Skin epidermis (tissue), 12 donors: ENCODE results near the gene GET4.
"Not testable (repeated sequence)": the region's sequence is repeated elsewhere in the genome, so short reads cannot be mapped to it uniquely, and the experiment has no call there.

Experiments used
- H3K27ac ChIP-seq, 21 experiments: fragments of 200-600 bp; sonication (generic) in 11 of 21; one replicate each; pipeline ENCODE4 v1.5.0; 2020; ENCODE audit warnings: mild to moderate bottlenecking in 3 of 21, inconsistent platforms in 2 of 21, moderate library complexity in 2 of 21
- H3K4me3 ChIP-seq, 7 experiments: fragments of 200-600 bp; sonication (generic) in 2 of 7; one replicate each; pipeline ENCODE4 v1.5.0; 2020; ENCODE audit warnings: inconsistent platforms in 2 of 7, mild to moderate bottlenecking in 2 of 7, moderate library complexity in 1 of 7

GET4 gene

GRCh38 chr7:865921-866320 lies 10.4 kb upstream of the GET4 start:
- no peak overlapping the region for H3K4me3 ChIP-seq
- peak overlapping the region in 5 of 21 experiments; percentile 47 to 74 (median 71) for H3K27ac ChIP-seq

DNA sequence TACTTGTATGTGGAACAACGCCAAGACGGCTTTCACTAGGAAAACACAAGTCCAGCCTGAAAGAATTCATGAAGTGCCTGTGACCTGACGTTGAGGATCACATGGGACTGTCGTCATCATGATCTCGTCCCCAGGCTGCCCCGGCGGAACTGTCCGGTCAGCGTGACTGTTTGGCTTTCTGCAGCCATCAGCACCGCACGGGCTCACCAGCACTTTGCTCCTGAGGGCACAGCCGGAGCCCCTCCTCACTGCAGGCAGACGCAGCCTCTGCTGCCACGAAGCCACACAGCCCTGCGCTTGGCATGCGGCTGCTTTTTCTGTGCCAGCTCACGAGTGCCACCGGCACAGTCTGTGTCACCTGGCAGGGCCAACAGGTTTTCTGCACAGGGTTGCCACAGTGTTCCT lies 9.4 kb upstream of the GET4 start:
- Histone ChIP-seq H3K4me3 (no peak overlapping the region), H3K27ac (peak overlapping the region in 11 of 21 experiments; percentile 7 to 73 (median 56))

- H3K4me3 ChIP-seq, result no peak overlapping the region
Measured at GRCh38 chr7:867406-868188, 8.8 kb upstream of the GET4 start.

DNA sequence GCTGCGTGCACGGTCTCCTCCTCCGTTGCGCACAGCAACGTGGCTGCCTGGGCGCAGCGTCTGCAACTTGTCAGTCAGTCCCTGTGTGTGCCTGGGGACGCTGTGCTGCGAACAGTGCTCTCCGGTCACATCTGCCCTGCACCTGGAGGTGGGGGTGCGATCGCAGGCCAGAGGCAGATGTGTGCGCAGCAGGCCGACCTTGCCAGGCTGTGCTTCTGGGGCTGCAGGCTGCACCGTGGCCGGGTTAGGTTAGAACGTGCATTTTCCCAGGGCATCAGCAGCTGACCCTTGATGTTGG lies 8.2 kb upstream of the GET4 start:
- H3K4me3 ChIP-seq, result no peak overlapping the region
- peak overlapping the region in 9 of 21 experiments; percentile 4 to 73 (median 56) for H3K27ac ChIP-seq

More at GRCh38 chr7:867406-868188, 8.8 kb upstream of the GET4 start:
- peak overlapping the region in 11 of 21 experiments; percentile 7 to 73 (median 56) for H3K27ac ChIP-seq

DNA sequence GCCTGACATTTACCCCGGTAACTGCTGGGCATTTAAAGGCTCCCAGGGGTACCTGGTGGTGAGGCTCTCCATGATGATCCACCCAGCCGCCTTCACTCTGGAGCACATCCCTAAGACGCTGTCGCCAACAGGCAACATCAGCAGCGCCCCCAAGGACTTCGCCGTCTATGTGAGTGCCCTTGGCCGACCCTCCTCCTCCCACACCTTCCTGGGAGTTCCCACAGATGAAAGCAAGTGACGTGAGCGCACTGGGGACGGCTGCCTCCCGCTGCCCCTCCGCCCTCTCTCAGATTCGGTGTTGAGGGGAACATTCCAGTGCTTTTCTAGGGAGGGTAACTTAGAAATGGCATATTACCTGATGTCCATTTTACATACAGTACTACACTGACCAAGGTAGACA lies 7.0 kb upstream of the GET4 start:
- Histone ChIP-seq H3K27ac (peak overlapping the region in 4 of 21 experiments; percentile 1 to 32 (median 10)), H3K4me3 (no peak overlapping the region)

DNA sequence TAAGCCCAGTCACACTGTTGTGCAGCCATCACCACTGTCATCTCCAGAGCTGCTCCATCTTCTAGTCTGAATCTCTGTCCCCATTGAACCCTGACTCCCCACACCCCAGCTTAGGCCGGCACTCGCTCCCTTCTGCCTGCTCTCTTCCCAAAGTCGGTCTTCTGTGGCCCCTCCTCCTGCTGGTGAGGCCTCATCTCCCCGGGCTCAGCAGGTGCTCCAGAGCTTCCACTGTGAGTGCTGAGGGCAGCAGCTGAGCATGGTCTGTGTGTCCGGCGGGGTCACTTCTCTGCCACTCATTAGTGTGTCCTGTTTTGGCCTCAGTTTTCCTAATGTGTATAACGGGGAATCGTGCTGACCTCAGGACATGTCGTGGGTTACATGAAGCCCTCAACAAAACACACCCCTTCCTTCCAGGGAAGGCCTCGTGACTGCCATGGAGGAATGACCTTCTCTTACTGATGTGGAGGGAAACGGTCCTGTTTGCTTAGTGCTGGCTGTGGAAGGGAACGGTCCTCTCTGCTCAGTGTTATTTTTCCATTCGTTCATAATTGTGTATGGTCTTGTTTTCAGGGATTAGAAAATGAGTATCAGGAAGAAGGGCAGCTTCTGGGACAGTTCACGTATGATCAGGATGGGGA lies 4.3 kb upstream of the GET4 start:
- H3K4me3 ChIP-seq, result no peak overlapping the region
- H3K27ac ChIP-seq, result peak overlapping the region in 3 of 21 experiments; percentile 3 to 66 (median 31)

DNA sequence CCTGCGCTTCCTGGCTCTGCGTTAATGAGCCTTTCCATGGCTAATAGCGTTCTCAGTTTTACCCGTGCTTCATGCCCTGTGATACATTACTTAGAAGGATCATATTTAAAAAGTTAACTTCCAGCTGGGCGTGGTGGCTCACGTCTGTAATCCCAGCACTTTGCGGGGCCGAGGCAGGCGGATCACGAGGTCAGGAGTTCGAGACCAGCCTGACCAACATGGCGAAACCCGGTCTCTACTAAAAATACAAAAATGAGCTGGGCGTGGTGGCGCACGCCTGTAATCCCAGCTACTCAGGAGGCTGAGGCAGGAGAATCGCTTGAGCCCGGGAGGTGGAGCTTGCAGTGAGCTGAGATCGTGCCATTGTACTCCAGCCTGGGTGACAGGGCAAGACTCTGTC lies 3.7 kb upstream of the GET4 start:
- H3K4me3 ChIP-seq, result not testable (repeated sequence)
- peak overlapping the region in 4 of 21 experiments; percentile 28 to 57 (median 33) for H3K27ac ChIP-seq

DNA sequence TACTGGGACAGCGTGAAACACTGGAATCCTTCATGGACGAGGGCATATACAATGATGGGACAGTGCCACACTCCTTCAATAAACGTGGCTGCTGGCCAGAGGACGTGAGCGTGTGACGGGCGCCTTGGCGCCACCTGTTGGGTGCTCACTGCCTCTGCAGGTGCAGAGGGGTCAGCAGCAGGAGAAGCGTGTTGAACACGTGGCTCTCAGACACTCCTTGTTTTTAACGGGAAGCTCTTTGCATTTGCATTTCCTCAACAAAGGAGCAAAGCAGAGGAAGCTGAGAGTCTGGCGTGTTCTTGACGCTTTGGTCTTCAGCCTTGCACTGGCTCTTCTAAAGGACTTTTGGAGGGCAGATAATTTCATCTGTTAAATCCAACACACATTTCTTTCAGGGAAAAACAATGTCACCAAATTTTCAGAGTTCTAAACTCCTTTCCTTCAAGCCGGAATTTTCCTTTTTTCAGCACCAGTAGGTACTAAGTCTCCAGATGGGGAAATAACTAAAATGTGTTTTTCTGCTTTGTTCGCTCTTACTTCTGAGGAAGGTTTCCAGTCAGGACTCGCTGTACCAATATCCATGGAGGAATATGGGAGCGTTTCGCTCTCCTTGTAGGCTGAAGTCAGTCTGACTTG lies 2.9 kb upstream of the GET4 start:
- Histone ChIP-seq H3K27ac (peak overlapping the region in 15 of 21 experiments; percentile 2 to 79 (median 41)), H3K4me3 (no peak overlapping the region)

- Histone ChIP-seq H3K27ac (peak overlapping the region in 14 of 21 experiments; percentile 2 to 79 (median 38)), H3K4me3 (no peak overlapping the region)
Measured at GRCh38 chr7:874031-874749, 2.2 kb upstream of the GET4 start.

- Histone ChIP-seq H3K27ac (peak overlapping the region in 11 of 21 experiments; percentile 76 to 88 (median 83)), H3K4me3 (no peak overlapping the region)
Measured at GRCh38 chr7:875051-875450, 1.3 kb upstream of the GET4 start.

GRCh38 chr7:875476-876076 lies 778 bp upstream of the GET4 start:
- peak overlapping the region; percentile 22 to 86 (median 27) for H3K4me3 ChIP-seq
- H3K27ac ChIP-seq, result peak overlapping the region in 19 of 21 experiments; percentile 62 to 88 (median 82)

DNA sequence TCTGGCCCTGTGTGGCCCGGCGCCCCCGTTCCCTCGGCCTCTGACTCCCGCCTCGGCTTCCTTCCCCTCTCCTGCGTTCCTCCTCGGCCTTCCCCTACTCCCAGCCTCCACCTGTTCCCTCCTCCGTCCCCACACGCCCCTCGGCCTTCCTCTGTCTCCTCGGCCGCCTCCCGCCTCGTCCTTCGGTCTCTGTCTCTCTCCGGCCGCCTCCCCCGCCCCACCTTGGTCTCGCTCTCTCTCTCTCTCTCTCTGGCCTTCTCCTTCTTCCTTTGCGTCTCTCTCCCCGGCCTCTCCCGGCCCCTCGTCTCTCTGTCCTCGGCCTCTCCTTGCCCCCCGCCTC lies 588 bp downstream of the GET4 start:
- H3K4me3 ChIP-seq, result peak overlapping the region; percentile 74 to 94 (median 84)
- peak overlapping the region; percentile 68 to 93 (median 88) for H3K27ac ChIP-seq

GRCh38 chr7:877312-878232 lies 1.2 kb downstream of the GET4 start:
- Histone ChIP-seq H3K4me3 (peak overlapping the region; percentile 74 to 94 (median 84)), H3K27ac (peak overlapping the region; percentile 68 to 93 (median 88))

DNA sequence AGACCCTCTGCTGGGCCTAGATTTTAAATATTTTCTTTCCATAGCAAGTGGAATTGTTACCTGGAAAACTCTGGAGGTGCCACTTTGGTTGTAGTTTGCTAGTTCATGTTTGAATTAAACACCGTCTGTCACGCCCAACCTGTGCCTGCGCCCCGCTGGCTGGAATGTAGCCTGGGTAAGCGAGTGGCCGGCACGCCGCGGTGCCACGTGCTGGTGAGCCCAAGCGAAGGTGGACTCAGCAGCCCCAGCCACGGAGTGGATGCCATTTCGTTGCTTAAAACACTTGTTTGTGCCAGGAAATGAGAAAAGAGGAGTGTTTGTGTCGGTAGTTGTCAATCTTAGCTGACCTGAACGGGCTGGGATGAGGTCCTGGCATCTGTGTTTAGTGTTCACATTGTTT lies 2.7 kb downstream of the GET4 start:
- Histone ChIP-seq H3K4me3 (no peak overlapping the region), H3K27ac (peak overlapping the region in 1 of 21 experiments; percentile 2)

DNA sequence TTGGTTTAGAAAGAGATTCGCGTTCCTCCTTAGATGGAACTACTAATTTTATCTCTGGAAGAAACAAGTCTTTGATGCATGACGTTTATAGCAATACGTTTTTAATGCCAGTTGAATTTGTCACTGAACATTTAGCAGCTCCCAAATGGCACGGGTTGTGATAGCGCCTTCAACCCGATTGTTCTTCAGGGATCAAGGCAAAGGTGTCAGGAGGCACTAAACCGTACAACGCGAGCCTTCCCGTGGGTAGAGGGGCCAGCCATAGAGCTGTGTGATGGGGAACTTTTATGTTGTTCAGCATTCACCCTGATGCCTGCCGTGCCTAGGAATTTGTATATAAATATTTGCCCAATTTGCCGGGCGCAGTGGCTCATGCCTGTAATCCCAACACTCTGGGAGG lies 3.4 kb downstream of the GET4 start:
- Histone ChIP-seq H3K4me3 (no peak overlapping the region), H3K27ac (no peak overlapping the region)

- Histone ChIP-seq H3K4me3 (no peak overlapping the region), H3K27ac (no peak overlapping the region)
Measured at GRCh38 chr7:880450-880849, 4.1 kb downstream of the GET4 start.

DNA sequence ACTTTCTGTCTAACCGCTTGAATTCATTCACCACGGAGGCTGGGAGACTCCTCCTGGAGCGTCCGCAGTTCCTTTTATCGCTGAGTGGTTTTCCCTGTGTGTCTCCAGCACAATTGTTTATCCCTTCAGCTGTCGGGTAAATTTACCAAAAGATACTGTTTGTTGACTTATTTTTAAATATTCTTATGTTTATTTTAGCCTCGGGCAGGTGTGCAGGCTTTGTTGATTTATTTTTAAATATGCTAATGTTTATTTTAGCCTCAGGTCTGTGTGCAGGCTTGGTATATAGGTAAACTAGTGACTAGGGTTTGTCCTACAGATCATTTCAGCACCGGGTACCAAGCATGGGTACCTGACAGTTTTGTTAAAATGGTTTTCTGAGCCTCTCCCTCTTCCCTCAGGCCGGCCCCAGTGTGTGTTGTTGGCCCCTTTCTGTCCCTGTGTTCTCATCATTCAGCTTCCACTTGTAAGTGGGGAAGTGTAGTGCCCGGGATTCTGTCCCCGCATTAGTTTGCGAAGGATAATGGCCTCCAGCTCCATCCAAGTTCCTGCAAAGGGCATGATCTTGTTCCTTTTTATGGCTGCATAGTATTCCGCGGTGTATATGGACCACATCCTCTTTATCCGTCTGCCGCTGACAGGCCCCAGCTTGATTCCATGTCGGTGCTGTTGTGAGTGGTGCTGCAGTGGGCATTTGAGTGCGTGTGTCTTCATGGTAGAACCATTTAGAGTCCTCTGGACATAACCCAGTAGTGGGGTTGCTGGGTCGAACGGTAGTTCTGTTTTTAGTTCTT lies 5.3 kb downstream of the GET4 start:
- Histone ChIP-seq H3K27ac (no peak overlapping the region), H3K4me3 (no peak overlapping the region)
